A549 (cell line): Measurements from ENCODE around the gene RXFP2. TPM values are rescaled to one million over a fixed set of nuclear protein-coding genes. Genes with fewer than 3 reads are reported as not detected.

Experiments used
- ATAC-seq, 2 experiments: fragments of 200-7000 bp in 1 of 2; fragments of >200 bp in 1 of 2; cut with Nextera tagmentation in 1 of 2; cut with Tn5 transposase in 1 of 2; 3 replicates each; pipeline versions ENCODE4 v1.8.0 to v1.9.1; 2018 to 2020; ENCODE audit warnings: mild to moderate bottlenecking in 1 of 2, moderate library complexity in 1 of 2
- CTCF ChIA-PET: fragments of 300-600 bp; sonication (Branson Sonifier 250); formaldehyde crosslinking; extraction: SDS; loops from one replicate; lab custom pipeline; 2021; ENCODE audit warnings: antibody characterized with exemption, inconsistent platforms; lab: Yijun Ruan, JAX
- POLR2A ChIA-PET: fragments of 350-600 bp; formaldehyde crosslinking; extraction: SDS; loops from one replicate; lab custom pipeline; 2021; ENCODE audit warnings: antibody characterized with exemption, inconsistent platforms; lab: Yijun Ruan, JAX
- DNase-seq, 2 experiments: peaks; one replicate each; pipeline versions ENCODE4 v3.0.0 to v3.0.0-alpha.2; 2011 to 2016; ENCODE audit warnings: low read depth in 1 of 2, low spot score in 1 of 2
- FAIRE-seq: peaks from 2 replicates; lab custom pipeline; 2011; peaks lifted over from hg19 to GRCh38; lab: Jason Lieb, UNC
- H3K27ac ChIP-seq, 2 experiments: fragments of >200 bp; sonication (Bioruptor Twin); formaldehyde crosslinking; 3 replicates each; pipeline ENCODE4 v1.5.1; 2016 to 2017
- H3K4me1 ChIP-seq: fragments of >200 bp; sonication (Bioruptor Twin); formaldehyde crosslinking; 3 replicates; pipeline ENCODE4 v1.6.1; 2016
- H3K4me2 ChIP-seq: fragments of >200 bp; sonication (Bioruptor Twin); formaldehyde crosslinking; 3 replicates; pipeline ENCODE4 v1.6.1; 2016
- H3K4me3 ChIP-seq: fragments of >200 bp; sonication (Bioruptor Twin); formaldehyde crosslinking; 3 replicates; pipeline ENCODE4 v1.5.1; 2016
- H3K9me3 ChIP-seq: fragments of >200 bp; sonication (Bioruptor Twin); formaldehyde crosslinking; 3 replicates; pipeline ENCODE4 v1.6.1; 2016
- CBX2 ChIP-seq: fragments of 200-600 bp; sonication (generic); IDR thresholded peaks from 2 replicates; pipeline ENCODE4 v1.6.1; 2016; ENCODE audit warnings: low read depth, mild to moderate bottlenecking, borderline replicate concordance
- CBX8 ChIP-seq: fragments of 200-600 bp; sonication (generic); IDR thresholded peaks from 2 replicates; pipeline ENCODE4 v1.6.1; 2016
- CEBPB ChIP-seq, 2 experiments: fragments of >200 bp in 1 of 2; sonication (Bioruptor Twin) in 1 of 2; formaldehyde crosslinking in 1 of 2; IDR thresholded peaks; 2 replicates each; pipeline ENCODE4 v1.6.1; 2012 to 2016
- CHD2 ChIP-seq: fragments of 150-350 bp; IDR thresholded peaks from 2 replicates; pipeline ENCODE4 v1.6.1; 2014; ENCODE audit warnings: low read length; ENCODE audit not compliant: partially characterized antibody
- EHF ChIP-seq: fragments of 250-450 bp; sonication (Bioruptor Pico); IDR thresholded peaks from 2 replicates; pipeline ENCODE4 v1.5.0; 2020; ENCODE audit warnings: mild to moderate bottlenecking
- FOSL2 ChIP-seq, 2 experiments: fragments of 450-650 bp in 1 of 2; fragments of >200 bp in 1 of 2; sonication (Bioruptor Twin) in 1 of 2; formaldehyde crosslinking; IDR thresholded peaks; 2 replicates each; pipeline versions ENCODE4 v1.5.0 to v1.6.1; 2016 to 2020; ENCODE audit warnings: mild to moderate bottlenecking in 1 of 2, moderate library complexity in 1 of 2
- HOXB5 ChIP-seq: fragments of 250-450 bp; sonication (Bioruptor Pico); IDR thresholded peaks from 2 replicates; pipeline ENCODE4 v1.5.0; 2020; ENCODE audit warnings: mild to moderate bottlenecking, moderate library complexity
- KDM5A ChIP-seq: fragments of 200-600 bp; sonication (generic); IDR thresholded peaks from 2 replicates; pipeline ENCODE4 v1.6.1; 2016; ENCODE audit warnings: antibody characterized with exemption, mild to moderate bottlenecking
- MAFK ChIP-seq: fragments of 450-650 bp; IDR thresholded peaks from 2 replicates; pipeline ENCODE4 v1.6.1; 2014; ENCODE audit not compliant: partially characterized antibody
- MYC ChIP-seq: IDR thresholded peaks from 2 replicates; pipeline ENCODE4 v1.6.1; 2012; ENCODE audit warnings: mild to moderate bottlenecking, inconsistent platforms, low read length, improper control_type of control experiment, borderline replicate concordance
- NFE2L2 ChIP-seq: fragments of 150-350 bp; conservative IDR thresholded peaks from 2 replicates; pipeline ENCODE4 v1.6.1; 2014; ENCODE audit warnings: low read length
- NR3C1 ChIP-seq: fragments of >200 bp; sonication (Bioruptor Twin); formaldehyde crosslinking; IDR thresholded peaks from 3 replicates; pipeline ENCODE4 v1.6.1; 2017
- PHF8 ChIP-seq: fragments of 200-600 bp; sonication (generic); IDR thresholded peaks from 2 replicates; pipeline ENCODE4 v1.6.1; 2016; ENCODE audit warnings: low read depth, mild to moderate bottlenecking, antibody characterized with exemption, moderate library complexity, borderline replicate concordance
- RAD21 ChIP-seq, 2 experiments: fragments of >200 bp in 1 of 2; sonication (Bioruptor Twin) in 1 of 2; formaldehyde crosslinking in 1 of 2; IDR thresholded peaks in 1 of 2; conservative IDR thresholded peaks in 1 of 2; 2 replicates in 1 of 2; 3 replicates in 1 of 2; pipeline ENCODE4 v1.6.1; 2012 to 2018; ENCODE audit warnings: inconsistent platforms in 1 of 2
- RCOR1 ChIP-seq: fragments of 150-350 bp; IDR thresholded peaks from 2 replicates; pipeline ENCODE4 v1.6.1; 2014; ENCODE audit warnings: antibody characterized with exemption, low read length, low read depth
- RNF2 ChIP-seq: fragments of 200-600 bp; sonication (generic); IDR thresholded peaks from 2 replicates; pipeline ENCODE4 v1.6.1; 2016; ENCODE audit warnings: low read depth, mild to moderate bottlenecking, antibody characterized with exemption, moderate library complexity, borderline replicate concordance
- SMC3 ChIP-seq: fragments of >200 bp; sonication (Bioruptor Twin); formaldehyde crosslinking; IDR thresholded peaks from 3 replicates; pipeline ENCODE4 v1.6.1; 2018; ENCODE audit warnings: inconsistent platforms
- ZSCAN20 ChIP-seq: fragments of 250-450 bp; sonication (Bioruptor Pico); IDR thresholded peaks from 2 replicates; pipeline ENCODE4 v1.8.0; 2022; ENCODE audit warnings: mild to moderate bottlenecking, moderate library complexity
- WGBS: methylation state at CpG from one replicate; pipeline ENCODE4 v1.1.6; 2017; ENCODE audit errors: missing lambda C conversion rate; 5-methylcytosine and 5-hydroxymethylcytosine counted together
- polyA plus RNA-seq, 4 experiments: library from polyadenylated mRNA; depleted of rRNA in 3 of 4; stranded (reverse); fragments of >200 nt; fragmentation: RNase III in 1 of 4; extraction: RNeasy Plus Mini Kit Qiagen cat#74134 plus additional on column Dnase treatment in 1 of 4; gene quantifications; 2 replicates in 3 of 4; 3 replicates in 1 of 4; pipeline ENCODE4 v1.2.3, GENCODE V29; 2011 to 2017
- TF ChIP-seq, protein P1 (sequence below): IDR thresholded peaks from 2 replicates; pipeline ENCODE4 v1.6.1; 2012
- TF ChIP-seq, protein P2 (sequence below): fragments of 150-350 bp; IDR thresholded peaks from 2 replicates; pipeline ENCODE4 v1.6.1; 2014; ENCODE audit warnings: low read depth, mild to moderate bottlenecking, low read length

Gene RXFP2
- polyA plus RNA-seq, 2 of the 4 experiments (the other 2 are of a cell fraction) = not detected

DNA sequence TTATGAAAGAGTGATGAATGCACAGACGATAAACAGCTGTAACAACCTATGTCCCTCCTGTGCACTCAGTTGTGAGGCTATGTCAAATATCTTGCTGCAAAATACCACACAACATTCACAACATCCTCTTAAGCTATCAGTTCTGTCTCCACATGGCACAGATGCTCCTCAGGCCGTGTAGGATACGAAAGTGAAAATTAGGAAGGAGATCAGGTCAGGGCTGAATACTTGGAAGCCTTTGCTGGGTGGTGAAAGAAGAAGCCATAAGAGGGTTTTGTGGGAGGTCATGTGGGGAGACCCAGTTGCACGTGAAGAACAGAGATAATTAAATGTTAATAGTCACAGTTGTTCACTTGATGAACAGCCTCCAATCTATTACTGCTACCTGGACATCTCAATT lies 58.9 kb downstream of the RXFP2 start:
- Histone ChIP-seq H3K27ac (no peak overlapping the region), H3K9me3 (no peaks in the 10 kb centered on the region), H3K4me1 (no peaks in the 10 kb centered on the region), H3K4me2 (no peak overlapping the region), H3K4me3 (no peak overlapping the region)
- WGBS = 8% methylated on average over 4 of the region's 4 CpGs
- FAIRE-seq = no peak
- ChIA-PET POLR2A (no interaction called here), CTCF (interaction anchor here (1.4 kb wide), 1 partner anchor 9 kb away, joined by 4 read pairs; no protein-coding TSS in a partner anchor)
- ATAC-seq = no peak
- no peak for TF ChIP-seq ZSCAN20 (CRISPR knock-in tag)
- TF ChIP-seq EHF (CRISPR knock-in tag) = no peak
- no peak for TF ChIP-seq MAFK
- no peak for TF ChIP-seq PHF8
- no peak for TF ChIP-seq CBX2
- no peak for TF ChIP-seq KDM5A
- no peak for TF ChIP-seq FOSL2 (IDR thresholded peaks at IDR 0.05)
- TF ChIP-seq FOSL2 (CRISPR knock-in tag; IDR thresholded peaks at IDR 0.05) = no peak
- DNase-seq = no peak

DNA sequence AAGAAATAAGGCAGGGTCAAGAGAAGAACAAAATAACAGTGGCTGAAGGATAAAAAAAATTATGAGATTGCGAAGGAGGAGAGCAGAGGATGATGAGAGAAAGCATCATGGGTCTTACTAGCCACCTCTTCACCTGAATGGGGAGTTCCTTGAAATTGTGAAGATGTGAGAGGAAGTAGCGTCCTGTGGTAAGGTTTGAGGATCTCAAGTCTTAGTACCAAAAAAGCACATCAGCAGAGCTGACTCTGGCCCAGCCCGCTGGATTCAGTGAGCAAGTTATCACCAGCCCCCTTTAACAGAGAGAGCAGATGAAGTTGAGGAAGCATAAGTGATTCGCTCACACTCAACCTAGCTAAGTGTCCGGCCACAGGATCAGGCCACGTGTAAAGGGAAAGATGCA lies 61.8 kb downstream of the RXFP2 start:
- no peak overlapping the region for H3K4me2 ChIP-seq
- ATAC-seq (no peak), DNase-seq (no peak), FAIRE-seq (no peak)
- CTCF ChIA-PET = no interaction called here
- TF ChIP-seq, protein P1, sequence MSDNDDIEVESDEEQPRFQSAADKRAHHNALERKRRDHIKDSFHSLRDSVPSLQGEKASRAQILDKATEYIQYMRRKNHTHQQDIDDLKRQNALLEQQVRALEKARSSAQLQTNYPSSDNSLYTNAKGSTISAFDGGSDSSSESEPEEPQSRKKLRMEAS = no peak
- TF ChIP-seq EHF (CRISPR knock-in tag) = no peak
- TF ChIP-seq, protein P2, sequence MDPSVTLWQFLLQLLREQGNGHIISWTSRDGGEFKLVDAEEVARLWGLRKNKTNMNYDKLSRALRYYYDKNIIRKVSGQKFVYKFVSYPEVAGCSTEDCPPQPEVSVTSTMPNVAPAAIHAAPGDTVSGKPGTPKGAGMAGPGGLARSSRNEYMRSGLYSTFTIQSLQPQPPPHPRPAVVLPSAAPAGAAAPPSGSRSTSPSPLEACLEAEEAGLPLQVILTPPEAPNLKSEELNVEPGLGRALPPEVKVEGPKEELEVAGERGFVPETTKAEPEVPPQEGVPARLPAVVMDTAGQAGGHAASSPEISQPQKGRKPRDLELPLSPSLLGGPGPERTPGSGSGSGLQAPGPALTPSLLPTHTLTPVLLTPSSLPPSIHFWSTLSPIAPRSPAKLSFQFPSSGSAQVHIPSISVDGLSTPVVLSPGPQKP = no peak
- no peak for TF ChIP-seq CHD2
- no peak for TF ChIP-seq CBX8
- TF ChIP-seq HOXB5 (CRISPR knock-in tag) = no peak
- no peak for TF ChIP-seq CEBPB (IDR thresholded peaks at IDR 0.05)
- no peak for TF ChIP-seq SMC3
- TF ChIP-seq RNF2 = no peak
- no peaks in the 10 kb centered on the region for H3K9me3 ChIP-seq
- WGBS = 20% methylated on average over 6 of the region's 6 CpGs
- no peak overlapping the region for H3K4me3 ChIP-seq
- POLR2A ChIA-PET = no interaction called here
- no peaks in the 10 kb centered on the region for H3K4me1 ChIP-seq
- H3K27ac ChIP-seq = no peak overlapping the region

DNA sequence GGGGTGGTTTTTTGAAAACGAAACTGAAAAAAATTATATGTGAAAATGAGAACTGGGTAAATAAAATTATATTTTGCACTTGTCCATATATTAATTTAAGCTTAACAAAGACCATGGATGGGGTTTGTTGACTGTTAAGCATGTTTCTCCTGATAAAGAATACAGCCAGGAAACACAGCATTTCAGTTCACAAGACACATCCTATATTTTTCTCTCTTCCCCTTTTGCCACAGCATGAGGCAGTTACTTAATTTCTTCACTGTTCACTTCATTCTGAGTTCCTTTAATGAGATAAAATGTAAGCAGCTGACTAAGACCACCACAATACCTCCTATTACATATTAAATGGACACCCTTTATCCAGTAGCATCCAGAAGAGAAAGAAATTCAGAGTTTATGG lies 64.0 kb downstream of the RXFP2 start:
- ATAC-seq = no peak
- ChIA-PET CTCF (no interaction called here), POLR2A (no interaction called here)

DNA sequence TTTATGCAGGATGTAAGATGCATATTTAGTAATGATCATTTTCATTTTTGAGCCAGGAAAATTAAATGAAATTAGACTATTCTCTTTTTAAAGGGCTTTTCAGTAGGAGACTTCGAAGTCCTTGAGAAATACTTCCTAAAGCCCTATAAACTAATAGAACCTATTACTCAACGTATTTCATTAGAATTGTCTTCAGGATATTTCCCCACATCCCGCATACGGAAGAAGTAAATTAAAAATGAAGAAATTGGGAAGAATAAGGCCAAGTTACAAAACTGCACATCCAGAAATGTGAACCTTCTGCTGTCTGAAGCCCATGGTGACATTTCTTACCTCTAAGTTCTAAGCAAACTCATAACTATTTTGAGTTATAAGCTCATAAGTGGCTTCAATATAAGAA lies 66.5 kb downstream of the RXFP2 start:
- no peak for DNase-seq

More for the DNA sequence above, 64.0 kb downstream of the RXFP2 start:
- H3K9me3 ChIP-seq = no peaks in the 10 kb centered on the region
- H3K4me1 ChIP-seq = no peaks in the 10 kb centered on the region
- TF ChIP-seq NR3C1 = no peak
- TF ChIP-seq, all 56 proteins: peak for 0
- Histone ChIP-seq H3K27ac (no peak overlapping the region), H3K4me3 (no peak overlapping the region), H3K4me2 (no peak overlapping the region)
- FAIRE-seq (no peak), DNase-seq (no peak)
- 0% methylated on average over 1 of the region's 1 CpG for WGBS

More for the DNA sequence above, 66.5 kb downstream of the RXFP2 start:
- ChIA-PET POLR2A (no interaction called here), CTCF (interaction anchor here (1.0 kb wide), 1 partner anchor 112 kb away, joined by 3 read pairs; no protein-coding TSS in a partner anchor)
- no peak for TF ChIP-seq RCOR1
- TF ChIP-seq MAFK = no peak
- TF ChIP-seq RAD21 (conservative IDR thresholded peaks at IDR 0.05 in 1 of 2, IDR thresholded peaks at IDR 0.05 in 1 of 2) = no peak
- TF ChIP-seq NFE2L2 = no peak
- TF ChIP-seq MYC = no peak
- Histone ChIP-seq H3K9me3 (no peaks in the 10 kb centered on the region), H3K27ac (no peak overlapping the region), H3K4me3 (no peak overlapping the region), H3K4me2 (no peak overlapping the region), H3K4me1 (no peaks in the 10 kb centered on the region)
- FAIRE-seq = no peak
- WGBS = 47% methylated on average over 4 of the region's 4 CpGs
- ATAC-seq = no peak
